Epithelial cell of alveolus of lung (primary cell): Measurements from ENCODE around the gene GPA33. TPM values are rescaled to one million over a fixed set of nuclear protein-coding genes. Genes with fewer than 3 reads are reported as not detected.

Source experiments
- total RNA-seq: library from RNA; depleted of rRNA; stranded (reverse); fragments of >200 nt; gene quantifications from 2 replicates; pipeline ENCODE4 v1.2.1, GENCODE V29; 2015

The GPA33 gene, protein sequence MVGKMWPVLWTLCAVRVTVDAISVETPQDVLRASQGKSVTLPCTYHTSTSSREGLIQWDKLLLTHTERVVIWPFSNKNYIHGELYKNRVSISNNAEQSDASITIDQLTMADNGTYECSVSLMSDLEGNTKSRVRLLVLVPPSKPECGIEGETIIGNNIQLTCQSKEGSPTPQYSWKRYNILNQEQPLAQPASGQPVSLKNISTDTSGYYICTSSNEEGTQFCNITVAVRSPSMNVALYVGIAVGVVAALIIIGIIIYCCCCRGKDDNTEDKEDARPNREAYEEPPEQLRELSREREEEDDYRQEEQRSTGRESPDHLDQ
- not detected in 2 replicates for total RNA-seq

DNA sequence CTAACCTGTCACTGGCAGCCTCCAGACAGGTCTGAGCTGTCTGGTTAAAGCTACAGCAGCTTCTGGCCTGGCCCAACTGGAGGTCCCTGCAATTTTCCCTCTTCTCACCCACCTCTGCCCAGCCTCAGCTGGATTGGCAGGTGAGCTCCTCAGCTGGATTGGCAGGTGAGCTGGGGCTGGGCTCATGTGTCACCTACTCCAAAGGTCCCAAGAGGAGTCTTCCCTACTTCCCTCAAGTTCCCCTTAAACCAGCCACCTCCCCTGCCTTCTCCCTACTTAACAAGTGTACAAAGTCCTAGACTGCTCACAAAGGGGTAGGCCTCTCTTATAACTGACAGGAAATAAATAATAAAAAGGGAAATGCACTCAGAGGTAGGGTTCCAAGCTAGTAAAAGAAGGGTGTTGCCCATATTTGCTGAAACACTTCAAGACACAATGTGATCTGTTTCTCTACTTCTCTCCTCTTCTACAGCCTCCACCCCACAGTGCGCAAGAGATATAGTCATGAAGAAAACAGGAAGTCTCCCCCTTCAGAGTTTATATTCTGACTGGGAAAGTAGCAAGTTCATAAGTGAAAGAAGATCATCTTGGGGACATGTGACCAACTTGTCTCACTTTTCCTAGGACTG is at the start of gene GPA33:
Gene GPA33 (minus strand): TSS at position 64 of the 629 bp plus-strand sequence. CDS start 90 bp downstream, outside the sequence.

DNA sequence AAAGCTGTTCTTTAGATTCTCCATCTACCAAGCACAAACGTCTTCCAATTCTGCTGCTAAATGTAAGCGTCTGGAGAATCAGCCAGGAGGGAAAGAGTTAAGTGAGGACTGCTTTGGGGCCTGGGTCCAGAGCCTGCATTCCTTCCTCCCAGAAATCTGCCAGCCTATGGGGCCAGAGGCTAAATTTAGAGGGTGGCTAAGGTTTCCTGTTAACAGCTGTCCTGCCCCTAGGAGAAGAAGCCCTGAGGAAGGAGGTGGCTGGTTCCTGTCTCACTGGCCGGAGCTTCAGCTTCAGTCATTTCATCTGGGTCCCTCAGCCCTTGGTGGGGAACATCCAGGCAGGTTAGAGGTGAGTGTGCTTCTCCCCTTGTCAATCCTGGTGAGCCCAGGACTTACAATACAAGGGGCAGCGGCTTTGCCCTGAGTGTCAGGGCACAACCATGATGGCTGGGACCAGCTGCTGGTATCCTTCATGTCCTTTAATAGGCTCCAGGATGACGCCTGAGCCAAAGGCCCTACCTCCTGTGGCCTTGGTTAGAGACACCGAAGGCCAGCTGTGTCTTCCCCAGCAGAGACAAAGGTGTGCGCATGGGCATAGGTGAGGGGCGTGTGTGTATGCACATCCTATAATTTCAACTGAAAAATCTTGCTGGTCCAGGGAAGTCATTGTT is 3.8 kb upstream of the GPA33 start, which contains the start of gene STYXL2:
Gene STYXL2 (plus strand): TSS at position 230 of the 671 bp plus-strand sequence. CDS start 775 bp downstream, outside the sequence.

Other genes starting within 250 kb of the GPA33 start
- gene TADA1, start 214.1 kb downstream of the GPA33 start, total RNA-seq: 10.5 and 11.3 TPM in 2 replicates
- gene ILDR2, start 114.8 kb downstream of the GPA33 start, total RNA-seq: under 0.01 TPM in 1 of 2 replicates, not detected in the other
- gene MAEL, start 101.1 kb downstream of the GPA33 start, total RNA-seq: not detected in 2 replicates
- gene STYXL2, start 3.7 kb upstream of the GPA33 start, total RNA-seq: 0.72 TPM in 1 of 2 replicates, not detected in the other
- gene POU2F1, start 130.5 kb upstream of the GPA33 start, total RNA-seq: 2.2 and 19.0 TPM in 2 replicates